HG03196 (cell line): ENCODE results near the gene GNS.
"Not testable (repeated sequence)": the region's sequence is repeated elsewhere in the genome, so short reads cannot be mapped to it uniquely, and the experiment has no call there.

Source experiments
- ATAC-seq: cut with Tn5 transposase; IDR thresholded peaks from one replicate; pipeline ENCODE4 v1.9.1; 2021; ENCODE audit not compliant: unreplicated experiment

Gene GNS

DNA sequence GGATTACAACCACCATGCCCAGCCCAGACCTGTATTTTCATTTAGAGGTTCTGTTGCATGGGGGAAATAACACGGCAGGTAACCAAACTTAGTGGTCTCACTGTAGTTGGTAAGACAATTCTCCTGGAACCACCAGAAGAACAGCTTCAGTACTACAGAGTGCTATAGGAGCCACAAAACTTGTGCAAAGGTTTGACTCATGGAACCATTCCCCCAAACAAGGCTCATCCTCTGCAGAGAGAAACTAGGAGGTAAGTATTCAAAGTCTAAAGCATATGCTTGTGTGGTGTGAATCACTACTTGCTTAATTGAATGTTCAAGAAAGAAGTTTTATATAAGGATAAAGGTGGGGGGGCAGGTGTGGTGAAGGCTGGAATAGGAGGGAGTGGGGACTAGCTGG, 58.7 kb downstream of the GNS start:
- ATAC-seq = no peak

DNA sequence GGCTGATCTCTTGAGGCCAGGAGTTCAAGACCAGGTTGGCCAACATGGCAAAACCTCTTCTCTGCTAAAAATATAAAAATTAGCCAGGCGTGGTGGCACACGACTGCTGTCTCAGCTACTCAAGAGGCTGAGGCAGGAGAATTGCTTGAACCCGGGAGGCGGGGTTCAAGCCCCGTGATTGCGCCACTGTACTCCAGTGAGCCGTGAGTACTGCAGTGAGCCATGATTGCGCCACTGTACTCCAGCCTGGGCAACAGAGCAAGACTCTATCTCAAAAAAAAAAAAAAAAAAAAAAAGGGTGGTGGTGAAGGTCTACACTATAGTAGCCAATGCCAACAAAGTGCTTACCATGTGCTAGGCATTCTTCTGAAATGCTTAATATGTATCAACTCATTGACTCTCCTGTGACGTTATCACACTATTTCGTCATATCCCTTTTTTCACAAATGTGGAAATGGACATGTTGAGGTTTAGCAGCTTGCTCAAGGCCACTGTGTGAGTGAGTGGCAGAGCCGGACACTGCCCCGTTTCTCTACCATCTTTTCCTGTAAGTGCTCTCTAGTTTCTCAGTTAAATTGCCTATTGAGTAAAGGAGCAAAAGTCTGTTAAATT, 59.6 kb downstream of the GNS start:
- ATAC-seq = no peak

DNA sequence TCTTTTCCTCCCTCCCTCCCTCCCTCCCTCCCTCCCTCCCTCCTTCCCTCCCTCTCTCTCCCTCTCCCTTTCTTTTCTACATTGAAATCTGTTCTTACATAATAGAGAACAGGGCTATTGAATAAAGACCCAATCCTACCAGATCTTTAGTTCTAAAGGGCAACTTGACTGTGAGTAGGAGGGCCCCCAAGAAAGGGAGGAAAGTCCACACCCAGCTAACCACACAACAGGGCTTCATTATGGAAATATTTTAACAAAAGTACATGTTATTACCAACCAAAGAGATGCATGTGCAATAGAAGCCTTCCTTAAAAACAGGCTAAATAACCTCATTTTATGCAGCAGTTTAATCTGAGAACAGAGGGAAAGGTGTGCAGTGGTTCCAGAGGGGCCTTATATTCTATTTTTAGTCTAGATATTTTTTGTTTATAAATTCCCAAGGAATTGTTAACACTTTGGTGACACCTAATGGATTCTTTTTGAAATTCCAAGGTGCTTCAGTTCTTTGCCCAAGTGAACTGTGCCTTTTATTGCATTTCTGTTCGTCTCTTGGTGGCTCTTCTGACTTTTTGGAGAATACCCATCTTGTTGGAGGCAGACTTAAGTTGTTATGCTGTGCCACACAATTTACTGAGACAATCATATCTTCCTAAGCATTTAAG, 63.0 kb downstream of the GNS start:
- ATAC-seq = no peak

GRCh38 chr12:64695550-64695949, 63.7 kb downstream of the GNS start:
- no peak for ATAC-seq

- ATAC-seq = no peak
These were observed 64.8 kb downstream of the GNS start for GRCh38 chr12:64694130-64695040.

GRCh38 chr12:64691795-64692583, 67.2 kb downstream of the GNS start:
- ATAC-seq = no peak

DNA sequence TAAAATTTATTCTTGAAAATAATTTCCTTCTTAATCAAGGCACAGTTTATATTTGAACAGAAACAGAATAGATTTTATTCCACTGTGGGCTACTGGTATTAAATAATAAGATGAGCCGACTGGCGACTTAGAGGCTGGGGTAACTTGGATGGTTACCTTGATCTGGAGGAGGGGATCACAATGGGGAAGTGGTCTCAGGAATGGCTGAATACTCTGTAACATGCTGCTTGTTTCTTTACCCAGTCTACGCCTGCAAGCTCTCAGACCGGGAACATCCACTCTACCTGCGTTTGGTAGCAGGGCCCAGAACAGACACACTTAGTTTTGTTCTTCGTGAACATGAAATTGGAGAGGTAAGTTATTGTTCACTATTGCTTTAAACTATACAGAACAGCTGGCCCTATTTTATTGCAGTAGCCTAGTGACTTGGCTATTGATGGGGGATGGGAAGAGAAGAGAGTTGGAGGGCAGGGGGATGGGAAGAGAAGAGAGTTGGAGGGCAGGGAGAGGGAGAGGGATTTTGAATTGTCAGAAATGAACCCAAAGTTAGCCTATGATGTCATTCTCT, 67.9 kb downstream of the GNS start:
- ATAC-seq = no peak

GRCh38 chr12:64690236-64690635, 69.0 kb downstream of the GNS start:
- not testable (repeated sequence) for ATAC-seq

DNA sequence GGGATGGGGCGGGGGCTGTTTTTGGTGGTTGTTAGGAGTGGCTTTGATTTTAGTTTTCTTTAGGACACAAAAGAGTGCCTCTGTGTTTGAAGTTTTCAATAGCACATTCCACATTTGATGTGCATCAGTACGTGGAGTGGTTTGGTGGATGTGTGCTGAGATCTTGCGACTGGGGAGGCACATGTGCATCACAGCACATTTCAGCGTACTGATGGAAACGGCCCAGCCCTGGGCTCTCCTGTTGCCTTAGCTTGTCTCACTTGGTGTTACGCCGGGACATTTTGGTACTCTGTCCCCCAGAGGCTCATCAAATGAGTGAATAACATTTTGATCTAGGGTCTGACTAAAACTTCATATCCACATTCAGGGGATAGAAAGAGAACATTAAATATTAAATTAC, 70.5 kb downstream of the GNS start:
- ATAC-seq = no peak

DNA sequence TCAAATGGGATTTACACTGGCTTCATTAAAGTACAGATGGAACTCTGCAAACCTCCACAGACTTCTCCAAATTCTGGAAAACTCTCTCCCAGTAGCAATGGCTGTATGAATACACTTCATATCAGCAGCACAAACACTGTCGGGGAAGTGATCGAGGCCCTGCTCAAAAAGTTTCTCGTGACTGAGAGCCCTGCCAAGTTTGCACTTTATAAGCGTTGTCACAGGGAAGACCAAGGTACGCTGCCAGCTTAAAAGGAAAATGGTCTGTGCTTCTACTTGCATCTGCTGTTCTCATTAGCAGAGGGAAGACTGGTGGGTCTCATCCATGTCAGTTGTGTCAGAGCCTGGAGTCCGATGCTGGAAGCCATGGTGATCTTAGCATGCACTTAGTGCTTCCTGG, 71.0 kb downstream of the GNS start:
- no peak for ATAC-seq

DNA sequence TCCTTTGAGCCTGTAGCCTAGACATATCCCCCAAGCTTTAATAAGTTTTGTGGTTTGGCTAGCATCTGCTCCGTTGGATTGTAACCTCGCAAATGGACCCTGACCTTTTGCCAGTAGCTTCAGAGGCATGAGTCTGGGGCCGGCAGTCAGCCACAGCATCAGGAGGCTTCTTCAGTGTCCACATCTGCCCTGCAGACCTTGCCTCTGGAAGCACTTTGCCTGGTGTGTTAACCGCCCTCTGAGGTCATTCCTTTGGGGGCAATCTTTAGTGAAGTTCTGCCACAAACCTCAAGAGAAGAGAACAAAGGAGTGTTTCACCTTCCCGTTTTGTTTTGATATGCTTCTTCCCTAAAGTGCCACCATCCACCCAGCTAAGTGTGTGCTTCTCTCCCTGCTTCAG, 71.4 kb downstream of the GNS start:
- no peak for ATAC-seq

GRCh38 chr12:64685605-64686004, 73.6 kb downstream of the GNS start:
- ATAC-seq = no peak

DNA sequence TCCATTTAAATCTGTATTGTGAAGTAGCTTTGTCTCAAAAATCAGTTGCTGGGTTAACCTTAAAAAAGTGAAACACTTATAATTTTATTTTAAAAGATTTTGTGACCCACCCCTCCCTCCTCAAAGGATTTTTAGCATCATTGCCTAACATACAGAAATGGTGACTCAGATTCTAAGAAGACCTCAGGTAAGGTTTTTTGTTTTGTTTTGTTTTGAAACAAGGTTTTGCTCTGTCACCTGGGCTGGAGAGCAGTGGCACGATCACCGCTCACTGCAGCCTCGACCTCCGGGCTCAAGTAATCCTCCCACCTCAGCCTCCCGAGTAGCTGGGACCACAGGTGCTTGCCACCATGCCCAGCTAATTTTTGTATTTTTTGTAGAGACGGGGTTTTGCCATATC, 74.2 kb downstream of the GNS start:
- ATAC-seq = no peak

DNA sequence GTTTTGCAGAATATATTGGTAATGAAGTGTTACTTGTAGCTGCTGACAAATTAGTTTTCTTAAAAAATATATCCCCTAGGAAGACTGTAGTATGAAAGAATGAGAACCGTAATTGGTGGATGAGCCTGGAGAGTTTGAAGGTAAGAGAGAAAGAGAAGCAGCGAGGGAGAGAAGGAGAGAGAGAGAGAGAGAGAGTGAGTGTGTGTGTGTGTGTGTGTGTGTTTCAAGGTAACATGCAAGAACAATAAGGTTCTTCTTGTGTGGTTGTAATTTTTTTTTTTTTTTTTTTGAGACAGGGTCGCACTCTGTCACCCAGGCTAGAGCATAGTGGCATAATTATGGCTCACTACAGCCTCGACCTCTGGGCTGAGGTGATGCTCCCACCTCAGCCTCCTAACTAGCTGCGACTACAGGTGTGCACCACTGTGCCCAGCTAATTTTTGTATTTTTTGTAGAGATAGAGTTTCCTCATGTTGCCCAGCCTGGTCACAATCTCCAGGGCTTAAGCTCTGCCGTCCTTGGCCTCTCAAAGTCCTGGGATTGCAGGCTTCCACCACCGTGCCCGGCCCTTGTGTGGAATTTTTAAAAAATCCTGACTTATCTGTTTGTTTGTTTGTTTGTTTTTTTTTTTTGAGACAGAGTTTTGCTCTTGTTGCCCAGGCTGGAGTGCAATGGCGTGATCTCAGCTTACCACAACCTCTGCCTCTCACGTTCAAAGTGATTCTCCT, 75.2 kb downstream of the GNS start:
- no peak for ATAC-seq

GRCh38 chr12:64682572-64683277, 76.5 kb downstream of the GNS start:
- ATAC-seq = no peak

DNA sequence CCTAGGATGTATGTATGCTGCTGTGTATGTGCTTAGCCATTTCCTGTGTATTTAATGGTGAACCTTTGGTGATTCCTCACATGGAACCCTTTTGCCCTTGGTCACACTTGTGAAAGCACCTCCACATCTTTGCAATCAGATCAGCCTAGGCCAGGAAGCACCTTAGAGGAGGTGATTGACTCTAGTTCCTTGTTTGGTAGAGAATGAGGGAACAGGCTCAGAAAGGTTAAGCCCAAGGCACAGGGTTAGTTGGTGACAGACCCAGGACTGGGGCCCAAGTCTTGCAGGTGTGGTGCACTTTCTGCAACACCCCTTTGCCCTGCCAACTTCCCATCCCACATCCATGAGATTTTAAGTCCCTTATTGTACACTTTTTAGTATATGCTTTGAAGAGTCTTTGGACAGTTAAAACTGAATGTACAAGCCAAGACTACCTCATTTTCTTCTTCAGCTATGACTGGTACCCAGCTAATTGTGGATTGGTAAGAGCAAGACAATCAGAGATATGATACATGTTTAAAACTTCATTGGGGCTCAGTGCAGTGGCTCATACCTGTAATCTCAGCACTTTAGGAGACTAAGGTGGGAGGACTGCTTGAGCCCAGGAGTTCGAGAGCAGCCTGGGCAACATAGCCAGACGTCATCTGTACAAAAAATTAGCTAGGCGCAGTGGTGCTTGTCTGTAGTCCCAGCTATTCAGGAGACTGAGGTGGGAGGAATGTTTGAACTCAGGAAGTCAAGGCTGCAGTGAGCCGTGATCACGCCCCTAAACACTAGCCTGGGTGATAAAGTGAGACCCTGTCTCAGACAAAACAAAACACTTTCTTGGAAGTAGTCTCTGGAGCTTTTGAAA, 77.8 kb downstream of the GNS start:
- no peak for ATAC-seq

GRCh38 chr12:64680235-64680634, 79.0 kb downstream of the GNS start:
- no peak for ATAC-seq

DNA sequence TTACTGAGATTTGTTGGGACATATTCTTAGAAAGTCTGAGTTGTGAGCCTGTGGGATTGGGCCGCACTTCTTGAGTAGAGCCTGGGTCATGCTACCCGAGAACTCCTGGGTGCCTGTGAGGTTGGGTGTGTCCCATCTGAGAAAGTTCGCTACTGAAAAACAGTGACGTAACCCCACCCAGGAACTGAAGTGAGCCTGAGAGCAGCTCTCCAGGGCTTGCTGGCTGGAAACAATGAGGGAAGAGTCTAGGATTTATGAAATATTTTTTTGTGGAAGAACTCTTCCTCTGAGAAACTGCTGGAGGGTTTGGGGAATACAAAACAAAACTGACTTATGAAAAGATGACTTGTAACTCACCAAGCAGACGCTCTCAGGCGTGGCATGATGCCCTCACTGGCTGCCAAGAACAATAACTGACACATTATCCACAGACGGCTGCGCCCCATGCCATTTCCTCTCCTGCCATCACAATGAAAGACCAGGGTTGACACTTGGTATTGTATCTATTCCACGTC, 79.7 kb downstream of the GNS start:
- peak; percentile 47 for ATAC-seq
